ENCODE results near the gene AMMECR1.

DNA sequence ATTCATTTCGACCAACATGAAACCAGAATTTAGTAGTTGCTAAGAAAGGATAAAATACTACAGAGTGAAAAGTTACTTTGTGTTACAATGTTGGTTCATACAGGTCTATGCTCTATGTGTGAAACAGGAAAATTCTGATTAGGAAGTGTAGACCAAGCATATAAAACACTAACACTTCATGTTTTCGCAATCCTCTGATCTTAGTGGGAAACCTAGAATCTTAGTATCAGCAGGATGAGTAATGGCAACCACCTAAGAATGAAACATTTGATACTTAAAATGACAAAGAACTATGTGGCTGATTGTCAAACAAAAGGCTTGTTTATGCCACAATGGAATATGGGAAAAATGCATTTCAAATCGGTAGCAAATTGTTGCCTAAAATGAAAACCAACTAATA is 116.1 kb downstream of the AMMECR1 start:
- TF ChIP-seq EZH2 (IDR thresholded peaks at IDR 0.05; ENCODE audit: borderline replicate concordance, low read depth, low read length, severe bottlenecking): no peak
- TF ChIP-seq, protein P1, sequence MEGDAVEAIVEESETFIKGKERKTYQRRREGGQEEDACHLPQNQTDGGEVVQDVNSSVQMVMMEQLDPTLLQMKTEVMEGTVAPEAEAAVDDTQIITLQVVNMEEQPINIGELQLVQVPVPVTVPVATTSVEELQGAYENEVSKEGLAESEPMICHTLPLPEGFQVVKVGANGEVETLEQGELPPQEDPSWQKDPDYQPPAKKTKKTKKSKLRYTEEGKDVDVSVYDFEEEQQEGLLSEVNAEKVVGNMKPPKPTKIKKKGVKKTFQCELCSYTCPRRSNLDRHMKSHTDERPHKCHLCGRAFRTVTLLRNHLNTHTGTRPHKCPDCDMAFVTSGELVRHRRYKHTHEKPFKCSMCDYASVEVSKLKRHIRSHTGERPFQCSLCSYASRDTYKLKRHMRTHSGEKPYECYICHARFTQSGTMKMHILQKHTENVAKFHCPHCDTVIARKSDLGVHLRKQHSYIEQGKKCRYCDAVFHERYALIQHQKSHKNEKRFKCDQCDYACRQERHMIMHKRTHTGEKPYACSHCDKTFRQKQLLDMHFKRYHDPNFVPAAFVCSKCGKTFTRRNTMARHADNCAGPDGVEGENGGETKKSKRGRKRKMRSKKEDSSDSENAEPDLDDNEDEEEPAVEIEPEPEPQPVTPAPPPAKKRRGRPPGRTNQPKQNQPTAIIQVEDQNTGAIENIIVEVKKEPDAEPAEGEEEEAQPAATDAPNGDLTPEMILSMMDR (IDR thresholded peaks at IDR 0.05; ENCODE audit: borderline replicate concordance, extremely low read depth, low read length, poor library complexity, severe bottlenecking): no peak
